ENCODE results near the gene SLC39A11.
"Not testable (repeated sequence)": the region's sequence is repeated elsewhere in the genome, so short reads cannot be mapped to it uniquely, and the experiment has no call there.

SLC39A11 gene

DNA sequence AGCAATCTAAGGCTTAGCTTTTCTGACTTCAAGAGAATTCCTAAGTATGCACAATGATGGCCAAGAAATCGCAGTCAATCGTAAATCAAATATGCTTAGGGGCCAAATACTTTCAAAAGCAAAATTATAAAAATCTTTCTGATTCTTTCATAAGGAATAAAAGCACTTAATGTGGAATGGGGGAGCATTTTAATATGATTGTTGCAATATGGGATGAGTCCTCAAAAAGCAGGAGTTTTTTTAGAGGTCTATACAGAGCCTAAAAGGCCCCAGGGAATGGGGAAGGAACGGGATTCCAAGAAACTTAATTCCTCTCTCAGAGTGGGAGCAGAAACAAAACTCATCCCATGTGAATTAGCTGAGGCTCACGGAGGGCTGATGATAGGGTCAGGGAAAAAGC is 14.7 kb upstream of the SLC39A11 start:
- no peak for DNase-seq (ENCODE audit: low spot score)

- DNase-seq (ENCODE audit: low spot score) = no peak
Measured at GRCh38 chr17:73105431-73105830, 12.9 kb upstream of the SLC39A11 start.

DNA sequence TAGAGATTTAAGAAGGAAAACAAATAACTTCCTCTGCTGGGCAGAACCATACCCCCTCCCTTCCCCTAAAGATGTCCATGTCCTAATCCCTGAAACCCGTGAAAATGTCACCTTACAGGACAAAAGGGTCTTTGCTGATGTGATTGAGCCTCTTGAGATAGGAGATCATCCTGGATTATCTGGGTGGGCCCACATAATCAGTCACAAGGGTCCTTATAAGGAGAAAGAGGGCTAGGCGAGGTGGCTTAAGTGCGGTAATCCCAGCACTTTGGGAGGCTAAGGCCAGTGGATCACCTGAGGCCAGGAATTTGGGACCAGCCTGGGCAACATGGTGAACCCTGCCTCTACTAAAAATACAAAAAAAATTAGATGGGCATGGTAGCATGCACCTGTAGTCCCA is 12.0 kb upstream of the SLC39A11 start:
- DNase-seq (ENCODE audit: low spot score) = no peak

DNA sequence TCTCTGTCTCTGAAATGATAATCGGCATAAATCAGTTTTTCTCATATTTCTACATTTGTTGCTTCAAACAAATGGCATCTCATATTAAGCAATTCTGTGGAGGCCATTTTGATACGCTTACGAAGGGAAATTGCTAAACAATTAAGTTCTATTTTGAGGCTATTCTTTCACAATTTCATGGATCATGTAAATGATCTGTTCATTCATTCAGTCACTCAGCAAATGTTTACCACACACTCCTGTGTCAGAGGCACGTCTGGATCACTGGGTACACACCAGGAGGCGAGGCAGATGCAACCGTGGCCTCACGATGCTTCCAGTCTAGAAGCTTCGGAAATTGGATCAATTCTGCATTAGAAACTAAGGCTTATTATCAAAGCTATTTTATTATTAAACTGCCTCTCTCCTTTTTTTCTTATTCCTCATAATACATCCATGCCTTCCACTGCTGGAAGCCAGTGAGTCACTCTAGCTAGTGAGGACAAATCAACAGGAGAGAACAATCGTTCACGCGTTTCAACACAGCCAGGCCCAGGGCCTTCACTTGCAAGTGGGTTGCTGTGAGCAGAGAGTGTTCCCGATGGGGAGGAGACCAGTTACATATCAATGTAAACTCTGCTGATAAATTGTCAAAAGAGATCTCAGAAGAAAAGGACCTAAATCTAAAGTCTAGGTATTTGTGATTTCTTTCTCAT is 11.3 kb upstream of the SLC39A11 start:
- DNase-seq (ENCODE audit: low spot score) = no peak

GRCh38 chr17:73101031-73101430 is 8.5 kb upstream of the SLC39A11 start:
- DNase-seq (ENCODE audit: low spot score) = no peak

DNA sequence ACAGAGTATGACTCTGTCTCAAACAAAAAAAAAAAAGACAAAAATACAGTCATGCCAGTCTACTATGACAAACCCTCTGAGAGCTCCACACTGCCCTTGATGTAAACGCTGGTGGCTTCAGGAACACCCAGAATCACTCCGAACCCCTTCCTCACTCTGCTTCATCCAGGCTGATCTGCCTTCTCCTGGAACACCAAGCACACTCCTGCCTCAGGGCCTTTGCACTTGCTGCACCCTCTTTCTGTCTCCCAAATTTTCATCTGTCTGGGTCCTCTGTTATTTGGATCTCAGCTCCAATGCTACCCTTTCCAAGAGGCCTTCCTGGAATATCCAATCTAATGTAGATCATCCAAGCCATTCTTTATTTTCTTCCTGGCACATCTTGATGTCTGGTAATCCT is 7.9 kb upstream of the SLC39A11 start:
- DNase-seq (ENCODE audit: low spot score) = no peak

GRCh38 chr17:73099511-73099910 is 7.0 kb upstream of the SLC39A11 start:
- no peak for DNase-seq (ENCODE audit: low spot score)

GRCh38 chr17:73098919-73099318 is 6.4 kb upstream of the SLC39A11 start:
- DNase-seq (ENCODE audit: low spot score) = no peak

- DNase-seq (ENCODE audit: low spot score) = not testable (repeated sequence)
Measured at GRCh38 chr17:73097973-73098765, 5.7 kb upstream of the SLC39A11 start.

- no peak for DNase-seq (ENCODE audit: low spot score)
Measured at GRCh38 chr17:73096866-73097265, 4.4 kb upstream of the SLC39A11 start.

DNA sequence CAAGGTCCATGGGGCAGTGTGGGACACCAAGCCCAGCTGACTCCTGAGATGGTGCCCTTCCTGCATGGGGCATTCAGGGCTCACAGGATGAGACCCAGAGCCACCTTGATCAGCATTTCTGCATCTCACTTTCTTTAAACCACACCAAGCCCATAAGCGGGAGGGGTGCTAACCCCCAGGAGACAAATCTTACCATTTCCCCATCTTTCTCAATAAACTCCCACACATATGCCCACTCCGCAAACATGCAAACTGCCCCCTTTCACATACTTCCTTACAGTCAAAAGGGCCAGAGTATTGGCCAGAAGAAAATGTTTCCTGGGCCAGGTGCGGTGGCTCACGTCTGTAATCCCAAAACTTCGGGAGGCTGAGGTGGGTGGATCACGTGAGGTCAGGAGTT is 3.7 kb upstream of the SLC39A11 start:
- no peak for DNase-seq (ENCODE audit: low spot score)

GRCh38 chr17:73093286-73093685 is 798 bp upstream of the SLC39A11 start:
- no peak for DNase-seq (ENCODE audit: low spot score)

GRCh38 chr17:73091770-73092522 is 542 bp downstream of the SLC39A11 start:
- DNase-seq (ENCODE audit: low spot score) = peak; percentile 16

DNA sequence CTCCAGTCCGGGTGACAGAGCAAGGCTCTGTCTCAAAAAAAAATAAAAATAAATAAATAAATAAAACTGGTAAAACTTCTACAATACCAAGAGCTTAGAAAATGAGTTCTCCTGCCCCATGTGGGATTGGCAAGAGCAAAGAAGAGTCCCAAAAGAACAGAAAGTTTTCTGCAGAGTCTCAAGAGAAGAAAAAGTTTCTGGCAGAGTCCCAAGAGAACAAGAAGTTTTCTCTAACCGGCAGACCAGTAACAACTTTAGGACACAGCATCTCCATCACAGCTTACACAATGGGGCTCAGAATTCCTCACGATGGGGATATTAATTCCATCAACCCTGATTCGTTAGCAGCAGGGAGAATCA is 1.1 kb downstream of the SLC39A11 start:
- no peak for DNase-seq (ENCODE audit: low spot score)

- peak; percentile 20 for DNase-seq (ENCODE audit: low spot score)
Measured at GRCh38 chr17:73090396-73091202, 1.9 kb downstream of the SLC39A11 start.

GRCh38 chr17:73089322-73090317 is 2.9 kb downstream of the SLC39A11 start:
- DNase-seq (ENCODE audit: low spot score) = peak; percentile 24

GRCh38 chr17:73088561-73088960 is 3.9 kb downstream of the SLC39A11 start:
- DNase-seq (ENCODE audit: low spot score) = no peak

DNA sequence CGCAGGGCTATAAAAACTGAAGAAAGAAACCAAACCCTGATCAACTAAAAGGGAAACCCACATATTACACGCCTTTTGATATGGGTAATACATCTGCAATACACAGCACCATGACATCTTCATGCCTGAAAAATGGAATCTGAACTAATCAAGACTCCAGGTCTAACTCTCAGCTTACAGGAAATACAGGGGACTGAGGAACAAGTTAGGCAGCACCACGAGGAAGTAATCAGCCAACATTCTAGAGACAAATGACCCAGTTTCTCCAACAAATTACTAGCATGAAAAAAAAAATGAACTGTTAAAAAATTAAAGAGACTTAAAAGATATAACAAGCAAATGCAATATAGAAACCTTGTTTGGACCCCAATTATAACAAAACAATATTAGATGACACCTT is 9.1 kb downstream of the SLC39A11 start:
- DNase-seq (ENCODE audit: low spot score) = no peak

DNA sequence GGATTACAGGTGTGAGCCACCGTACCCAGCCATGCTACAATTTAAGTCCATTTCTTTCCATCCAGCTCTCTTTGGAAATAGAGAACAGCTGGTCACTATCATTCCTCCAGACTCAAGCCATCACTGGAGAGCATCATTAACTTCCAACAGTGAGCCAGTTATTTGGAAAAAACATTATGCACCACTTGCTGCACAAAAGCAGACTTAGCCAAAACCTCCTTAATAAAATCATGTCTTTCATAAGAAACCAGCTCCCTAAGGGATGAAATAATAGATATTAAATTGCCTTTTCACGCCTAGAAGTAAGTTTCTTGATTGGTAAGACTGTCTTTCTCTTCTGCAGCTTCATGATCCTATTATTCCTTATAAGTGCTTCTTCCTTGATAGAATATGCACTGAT is 17.9 kb downstream of the SLC39A11 start:
- no peak for DNase-seq (ENCODE audit: low spot score)

DNA sequence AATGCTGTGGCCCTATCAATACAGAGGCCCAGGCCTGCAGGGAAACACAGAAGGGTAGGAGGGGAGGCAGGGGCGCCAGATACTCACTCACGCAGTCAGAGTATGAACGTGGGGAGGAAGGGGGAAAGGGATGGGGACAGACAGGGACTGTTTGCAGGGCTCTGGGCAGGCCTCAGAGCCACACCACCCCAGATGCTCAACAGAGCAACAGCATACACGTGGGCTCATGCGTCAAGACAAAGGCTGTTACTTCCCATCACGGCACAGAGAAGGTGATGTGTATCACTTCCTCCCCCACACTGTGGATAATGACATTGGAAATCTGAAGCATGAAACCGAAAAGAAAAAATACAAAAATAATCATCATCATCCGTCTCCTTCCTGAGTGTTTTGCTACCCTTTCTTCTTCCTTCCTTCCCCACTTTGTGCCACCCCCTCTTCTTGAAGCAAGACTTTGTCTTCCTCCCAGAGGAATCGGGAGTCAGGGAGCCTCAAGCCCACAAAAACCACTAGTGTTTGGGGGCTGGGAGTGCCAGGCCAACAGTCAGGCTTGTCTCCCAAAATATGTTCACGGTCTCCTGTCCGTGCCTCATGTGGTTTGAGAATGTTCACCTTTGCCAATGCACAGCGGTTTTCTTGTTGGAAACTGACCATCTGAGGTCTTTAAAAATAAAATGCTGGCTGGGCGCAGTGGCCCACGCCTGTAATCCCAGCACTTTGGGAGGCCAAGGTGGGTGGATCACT is 20.1 kb downstream of the SLC39A11 start:
- DNase-seq (ENCODE audit: low spot score) = no peak
